GM18858 (cell line): ENCODE results near the gene ZNF598.

ENCODE experiments used
- ATAC-seq: cut with Tn5 transposase; IDR thresholded peaks from one replicate; pipeline ENCODE4 v1.9.1; 2021; ENCODE audit not compliant: unreplicated experiment

The ZNF598 gene

DNA sequence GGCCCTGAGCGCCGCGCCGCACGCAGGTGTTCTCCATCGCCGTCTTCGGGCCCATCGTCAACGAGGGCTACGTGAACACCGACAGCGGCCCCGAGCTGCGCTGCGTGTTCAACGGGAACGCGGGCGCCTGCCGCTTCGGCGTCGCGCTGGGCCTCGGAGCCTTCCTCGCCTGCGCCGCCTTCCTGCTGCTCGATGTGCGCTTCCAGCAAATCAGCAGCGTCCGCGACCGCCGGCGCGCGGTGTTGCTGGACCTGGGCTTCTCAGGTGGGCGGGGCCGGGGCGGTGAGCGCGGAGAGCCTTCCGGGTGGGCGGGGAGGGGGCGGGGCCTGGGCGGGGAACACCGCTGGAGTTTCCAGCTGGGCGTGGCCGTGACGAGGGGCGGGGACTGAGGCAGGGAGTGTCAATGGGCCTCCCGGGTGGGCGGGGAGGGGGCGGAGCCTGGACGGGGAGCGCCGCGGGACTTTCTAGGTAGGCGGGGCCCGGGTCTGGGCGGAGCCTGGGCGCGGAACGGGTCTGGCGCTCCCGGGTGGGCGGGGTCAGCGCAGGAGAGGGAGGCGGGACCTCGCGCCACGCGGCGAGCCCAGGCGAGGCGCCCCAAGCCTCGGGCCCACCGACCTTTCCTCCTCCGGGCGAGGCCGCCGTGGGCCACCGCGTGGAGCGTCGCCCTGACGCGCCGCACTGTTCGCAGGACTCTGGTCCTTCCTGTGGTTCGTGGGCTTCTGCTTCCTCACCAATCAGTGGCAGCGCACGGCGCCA lies 17.5 kb downstream of the ZNF598 start:
- no peak for ATAC-seq

DNA sequence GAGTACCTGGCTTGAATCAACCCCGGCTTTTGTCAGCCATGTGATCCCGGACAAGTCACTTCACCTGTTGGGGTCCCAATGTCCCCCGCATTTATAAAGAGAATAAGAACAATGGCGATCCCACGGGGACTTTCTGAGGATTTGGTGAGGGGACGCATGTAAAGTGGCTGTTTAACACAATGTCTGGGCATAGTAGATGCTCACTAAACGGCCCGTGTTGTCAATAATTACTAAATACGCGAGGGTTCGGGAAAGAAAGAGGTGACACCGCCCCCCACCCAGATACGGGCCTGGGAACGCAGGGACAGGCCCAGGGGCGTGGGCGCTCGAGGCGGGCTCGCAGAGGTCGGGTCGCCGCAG lies 18.1 kb downstream of the ZNF598 start:
- ATAC-seq, result no peak

DNA sequence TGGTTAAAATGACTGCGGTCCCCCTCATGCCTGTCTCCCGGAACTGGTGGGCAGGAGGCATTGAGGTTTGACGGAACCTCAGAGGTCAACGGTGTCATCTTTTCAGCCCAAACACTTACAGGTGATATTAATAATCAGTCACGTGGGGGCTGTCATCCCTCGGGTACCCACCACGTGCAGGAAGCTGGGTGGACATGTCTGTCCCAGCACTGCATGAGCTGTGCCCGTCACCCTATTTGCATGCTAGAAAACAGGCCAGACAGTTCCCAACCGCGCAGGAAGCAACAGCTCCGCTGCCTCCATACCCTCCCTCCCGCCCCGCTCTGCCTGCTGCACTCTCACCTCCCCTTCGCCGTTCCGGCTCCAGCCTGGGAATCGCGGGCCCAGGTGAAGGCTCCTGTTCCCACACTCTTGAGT lies 18.5 kb downstream of the ZNF598 start:
- ATAC-seq, result no peak

DNA sequence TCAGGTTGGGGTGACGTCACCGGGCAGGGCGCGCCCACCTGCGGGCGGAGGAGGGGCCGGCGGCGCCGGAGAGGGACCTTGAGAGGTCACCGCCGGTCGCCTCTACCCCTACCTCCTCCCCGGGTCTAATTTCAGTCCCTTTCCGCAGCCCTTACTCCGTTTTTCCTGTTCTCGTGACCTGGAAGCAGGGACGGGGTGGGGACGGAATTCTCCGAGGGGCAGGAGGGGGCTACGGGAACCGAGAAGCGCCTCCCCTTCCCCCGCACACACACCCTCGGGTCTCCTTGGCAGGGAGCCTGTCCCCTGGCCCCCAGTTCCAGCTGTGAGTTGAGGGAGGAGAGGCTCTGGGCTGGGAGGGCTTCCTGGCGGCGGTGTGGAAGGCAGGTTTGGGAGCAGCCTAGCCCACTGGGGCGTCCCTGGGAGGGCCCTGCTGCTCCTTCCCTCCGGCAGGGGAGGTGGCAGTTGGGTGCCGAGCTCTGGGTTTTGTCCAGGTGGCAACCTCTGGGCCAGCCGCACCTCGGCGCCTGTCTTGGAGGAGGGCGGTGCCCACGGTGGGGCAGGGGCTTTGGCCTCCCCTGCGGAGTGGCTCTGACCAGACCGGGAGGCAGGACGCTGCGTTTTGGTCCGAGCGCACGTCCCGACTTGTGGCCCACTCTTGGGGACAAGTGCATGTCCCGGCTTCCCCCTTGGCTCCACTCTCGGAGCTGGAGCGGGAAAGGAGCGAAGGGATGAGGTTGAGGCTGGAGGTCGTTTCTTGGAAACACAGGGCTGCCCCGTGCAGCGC lies 19.1 kb downstream of the ZNF598 start:
- no peak for ATAC-seq

DNA sequence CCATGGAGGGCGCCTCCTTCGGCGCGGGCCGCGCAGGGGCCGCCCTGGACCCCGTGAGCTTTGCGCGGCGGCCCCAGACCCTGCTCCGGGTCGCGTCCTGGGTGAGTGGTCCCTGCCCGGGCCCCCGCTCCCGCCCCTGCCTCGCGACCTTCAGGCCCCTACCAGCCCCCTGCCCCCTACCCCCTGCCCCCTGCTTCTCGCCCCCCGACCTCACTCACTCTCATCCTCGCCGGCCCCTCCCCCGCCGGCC lies 19.6 kb downstream of the ZNF598 start:
- no peak for ATAC-seq

DNA sequence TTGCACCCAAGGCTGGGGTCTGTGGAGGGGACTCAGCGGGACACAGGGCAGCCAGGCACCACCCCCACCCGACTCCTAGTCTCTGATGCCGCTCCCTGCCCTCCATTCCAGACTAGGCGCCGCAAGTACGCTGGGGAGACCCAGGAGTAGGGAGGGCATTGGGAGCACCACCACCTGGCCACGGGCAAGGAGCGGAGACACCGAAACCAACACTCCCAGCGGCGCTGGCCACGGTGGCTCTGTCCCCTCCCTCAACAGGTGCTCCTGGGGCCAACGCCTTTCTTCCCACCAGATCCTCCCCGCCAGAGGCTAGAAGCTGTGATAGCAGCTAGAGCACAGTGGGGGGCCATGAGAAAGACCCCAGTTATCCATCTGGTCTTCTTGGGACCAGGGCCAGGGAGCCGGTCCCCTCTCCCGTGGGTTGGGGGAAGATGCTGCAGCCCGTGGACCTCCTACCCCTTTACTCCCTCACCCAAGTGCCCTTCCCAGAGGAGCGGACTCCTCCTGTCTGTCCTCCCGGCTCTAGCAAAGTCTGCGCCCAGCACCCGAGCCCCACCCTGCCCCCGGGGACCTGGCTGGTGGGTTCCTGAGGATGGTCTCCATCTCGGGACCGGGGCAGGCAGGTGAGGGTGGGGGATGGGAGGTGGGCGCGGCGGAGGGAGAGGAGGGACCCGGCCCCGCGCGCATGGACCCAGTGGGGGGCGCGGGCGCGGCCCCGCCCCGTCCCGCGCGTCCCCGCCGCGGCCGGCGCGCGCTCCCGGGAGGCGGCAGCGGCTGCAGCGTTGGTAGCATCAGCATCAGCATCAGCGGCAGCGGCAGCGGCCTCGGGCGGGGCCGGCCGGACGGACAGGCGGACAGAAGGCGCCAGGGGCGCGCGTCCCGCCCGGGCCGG lies 20.2 kb downstream of the ZNF598 start, which contains the start of gene SYNGR3:
Gene SYNGR3 (plus strand): TSS at position 762 of the 892 bp plus-strand sequence. CDS start 133 bp downstream, outside the sequence.
- no peak for ATAC-seq

DNA sequence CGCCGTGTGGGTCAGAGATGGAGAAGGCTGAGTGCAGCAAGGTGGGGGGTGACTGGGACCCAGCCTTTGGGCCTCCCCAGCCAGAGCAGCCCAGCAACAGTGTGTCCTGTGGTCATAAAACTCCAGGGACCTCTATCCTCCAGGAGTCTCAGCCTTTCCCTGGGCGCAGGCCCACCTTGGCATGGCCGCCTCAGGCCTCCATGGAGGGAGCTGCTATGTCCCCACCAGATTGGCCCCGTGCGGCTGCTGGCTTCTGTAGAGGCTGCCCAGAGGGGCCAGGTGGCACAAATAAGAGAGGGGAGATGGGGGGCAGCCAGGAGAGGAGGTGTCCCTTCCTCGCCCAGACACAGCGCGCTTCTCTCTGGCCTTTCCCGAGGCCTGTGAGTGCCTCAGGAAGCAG lies 22.4 kb downstream of the ZNF598 start:
- ATAC-seq, result no peak

DNA sequence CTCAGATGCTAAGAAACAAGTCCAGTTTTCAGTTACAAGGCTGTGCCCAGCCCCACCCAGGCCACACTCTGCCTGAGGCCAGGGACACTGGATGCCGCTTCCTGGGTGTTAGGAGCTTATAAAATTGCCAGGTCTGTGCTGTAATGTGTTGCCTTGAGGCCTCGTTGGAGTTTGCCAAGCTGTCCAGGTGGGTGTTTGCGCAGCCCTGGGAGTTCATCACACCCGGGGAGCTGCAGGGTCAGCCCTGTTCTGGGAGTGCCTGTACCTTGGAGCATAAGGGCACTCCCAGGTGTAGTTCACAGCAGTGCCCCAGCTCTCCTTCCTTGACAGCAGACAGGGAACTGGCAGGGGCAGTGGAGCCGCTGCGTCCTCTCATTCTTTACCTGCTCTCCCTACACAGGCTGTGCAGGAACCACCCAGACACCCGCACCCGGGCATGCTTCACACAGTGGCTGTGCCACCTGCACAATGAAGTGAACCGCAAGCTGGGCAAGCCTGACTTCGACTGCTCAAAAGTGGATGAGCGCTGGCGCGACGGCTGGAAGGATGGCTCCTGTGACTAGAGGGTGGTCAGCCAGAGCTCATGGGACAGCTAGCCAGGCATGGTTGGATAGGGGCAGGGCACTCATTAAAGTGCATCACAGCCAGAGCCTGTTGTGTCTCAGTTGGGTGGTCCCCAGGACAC lies 24.0 kb downstream of the ZNF598 start:
- no peak for ATAC-seq

DNA sequence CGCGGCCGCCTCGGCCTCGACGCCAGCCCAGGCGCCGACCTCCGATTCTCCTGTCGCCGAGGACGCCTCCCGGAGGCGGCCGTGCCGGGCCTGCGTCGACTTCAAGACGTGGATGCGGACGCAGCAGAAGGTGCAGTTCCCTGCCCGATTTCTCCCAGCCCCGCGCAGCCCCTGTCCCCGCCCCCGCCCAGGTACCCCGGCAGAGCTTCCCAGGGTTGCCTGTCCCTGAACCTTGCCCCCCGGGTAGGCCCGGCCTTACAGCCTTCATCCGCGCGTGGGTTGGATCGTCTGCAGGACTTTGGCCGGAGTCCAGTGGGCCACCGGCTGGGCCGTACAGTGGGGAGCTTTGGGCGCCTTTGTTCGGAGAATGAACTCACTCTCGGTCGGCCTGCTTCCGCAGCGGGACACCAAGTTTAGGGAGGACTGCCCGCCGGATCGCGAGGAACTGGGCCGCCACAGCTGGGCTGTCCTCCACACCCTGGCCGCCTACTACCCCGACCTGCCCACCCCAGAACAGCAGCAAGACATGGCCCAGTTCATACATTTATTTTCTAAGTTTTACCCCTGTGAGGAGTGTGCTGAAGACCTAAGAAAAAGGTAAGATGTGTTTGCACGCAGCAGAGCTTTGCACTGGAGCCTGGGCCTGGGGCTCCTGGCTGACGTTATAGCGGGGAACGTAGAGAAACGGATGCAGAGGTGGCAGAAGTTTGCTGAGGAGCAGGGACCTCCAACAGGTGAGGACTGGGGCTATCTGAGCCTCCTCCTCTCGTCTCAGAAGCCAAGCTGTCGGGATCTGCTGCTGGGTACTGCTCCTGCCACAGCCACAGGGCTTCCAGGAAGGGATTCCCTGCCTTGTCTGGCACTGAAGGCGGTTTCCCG lies 25.0 kb downstream of the ZNF598 start:
- no peak for ATAC-seq

DNA sequence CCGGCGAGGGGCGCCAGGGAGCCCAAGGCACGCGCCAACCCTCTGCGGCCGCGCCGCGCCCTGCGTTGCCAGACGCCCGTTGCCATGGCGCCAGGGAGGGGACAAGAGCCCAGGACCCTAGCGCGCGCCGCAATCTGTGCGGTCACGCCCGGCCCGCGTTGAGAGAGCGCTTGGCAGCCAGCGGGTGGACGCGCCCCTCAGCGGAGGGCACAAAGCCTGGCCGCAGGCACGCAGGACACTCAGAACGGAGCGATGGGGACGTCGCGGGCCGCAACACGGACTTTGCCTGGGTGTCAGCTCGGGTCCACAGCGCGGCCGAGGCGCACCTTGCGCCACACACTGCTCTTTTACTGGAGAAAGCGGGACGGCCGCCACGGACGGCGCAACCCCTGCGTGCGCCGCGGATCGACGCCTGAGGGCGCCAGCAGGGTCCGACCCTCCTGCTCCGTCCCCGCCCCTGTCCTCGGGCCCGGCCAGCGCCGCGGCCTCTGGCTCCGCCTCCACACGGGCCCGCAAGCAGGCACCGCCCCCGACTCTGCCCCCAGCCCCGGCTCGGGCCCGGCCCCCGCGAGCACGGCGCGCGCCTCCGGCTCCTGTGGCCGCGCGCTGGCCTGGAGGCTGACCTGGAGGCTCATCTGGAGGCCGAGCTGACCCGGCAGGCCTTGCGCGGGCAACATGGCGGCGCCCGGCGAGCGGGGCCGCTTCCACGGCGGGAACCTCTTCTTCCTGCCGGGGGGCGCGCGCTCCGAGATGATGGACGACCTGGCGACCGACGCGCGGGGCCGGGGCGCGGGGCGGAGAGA lies 25.9 kb downstream of the ZNF598 start, which contains the start of gene GFER:
Gene GFER (plus strand): TSS at position 650 of the 803 bp plus-strand sequence. CDS start 26 bp downstream, at position 676.
- ATAC-seq, result peak; percentile 58

DNA sequence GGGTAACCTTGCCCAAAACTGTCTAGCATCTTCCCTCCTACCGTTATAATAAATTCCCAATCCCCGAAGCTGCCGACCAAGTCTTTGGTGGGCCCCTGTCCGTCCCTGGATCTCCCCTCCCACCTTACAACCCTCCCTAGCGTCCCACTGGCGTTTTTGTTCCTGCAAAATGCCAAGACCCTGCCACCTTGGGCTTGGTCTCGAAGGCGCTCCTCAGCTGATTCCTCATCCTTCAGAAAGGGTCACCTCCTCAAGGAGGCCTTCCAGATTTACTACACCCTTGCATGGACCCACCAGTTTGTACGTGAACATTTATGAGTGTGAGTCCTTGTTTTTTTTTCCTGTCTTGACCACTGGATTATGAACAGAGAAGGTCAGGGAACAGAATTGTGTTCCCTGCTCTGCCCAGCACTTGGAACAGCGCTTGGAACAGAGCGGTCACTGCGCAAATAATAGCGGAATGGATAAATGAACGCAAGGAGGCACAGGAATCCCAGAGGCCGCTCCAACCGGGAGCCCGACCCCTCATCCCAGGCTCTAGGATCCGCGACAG lies 26.6 kb downstream of the ZNF598 start:
- no peak for ATAC-seq

DNA sequence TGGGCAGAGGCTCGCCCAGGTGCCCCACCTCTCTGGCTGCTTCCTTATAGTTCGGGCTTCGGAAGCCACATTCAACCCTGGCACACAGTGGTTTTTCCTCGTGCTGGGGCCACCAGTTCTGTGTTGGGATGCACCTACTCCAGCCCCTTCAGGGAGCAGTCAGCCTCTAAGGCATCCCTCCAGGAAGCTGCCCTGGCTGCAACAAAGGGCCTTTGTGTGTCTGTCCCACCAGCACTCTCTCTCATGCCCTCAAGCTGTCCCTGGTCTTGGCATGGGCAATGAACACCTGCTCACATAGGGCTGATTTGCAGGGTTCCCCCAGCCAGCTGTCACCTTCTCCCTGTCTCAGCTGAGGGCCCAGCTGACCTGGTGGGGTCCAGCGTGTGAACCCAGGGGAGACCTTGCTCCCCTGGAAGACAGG lies 27.6 kb downstream of the ZNF598 start:
- no peak for ATAC-seq

DNA sequence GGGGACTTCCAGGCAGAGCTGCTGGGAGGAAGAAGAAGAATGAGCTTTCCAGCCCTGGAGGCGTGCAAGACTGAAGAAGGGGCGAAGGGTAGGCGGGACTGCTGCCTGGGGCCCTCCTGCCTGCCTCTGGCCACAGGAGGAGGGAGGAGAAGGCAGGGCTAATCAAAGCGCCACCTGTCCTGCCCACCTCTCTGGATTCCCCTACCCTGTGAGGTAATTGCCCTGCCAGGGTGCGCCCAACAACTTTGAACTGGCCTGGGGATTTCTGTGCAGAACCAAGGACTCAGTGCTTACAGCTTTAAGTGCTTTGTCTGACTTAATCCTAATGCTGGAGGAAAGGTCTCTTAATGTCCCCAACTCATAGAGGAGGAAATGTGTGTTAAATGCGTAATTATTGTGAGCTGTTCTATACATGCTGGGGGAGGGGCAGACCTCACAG lies 28.2 kb downstream of the ZNF598 start, which contains the start of gene NOXO1:
Gene NOXO1 (minus strand): TSS at position 72 of the 439 bp plus-strand sequence. CDS start 290 bp downstream, outside the sequence.
- no peak for ATAC-seq

DNA sequence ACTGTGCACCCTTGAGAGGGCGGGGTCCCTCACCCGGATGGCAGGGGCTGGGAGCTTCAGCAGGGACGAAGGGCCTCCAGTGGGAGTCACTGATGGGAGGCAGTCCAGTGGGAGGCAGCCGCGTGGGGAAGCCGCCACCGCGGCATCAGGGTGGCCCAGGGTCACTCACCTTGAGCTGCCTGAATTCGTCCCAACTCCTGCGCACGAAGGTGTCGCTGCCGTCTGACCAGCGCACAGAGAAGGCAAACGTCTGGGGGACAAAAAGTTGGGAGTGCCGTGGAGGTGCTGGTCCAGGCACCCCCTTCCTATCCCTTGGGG lies 28.9 kb downstream of the ZNF598 start:
- ATAC-seq, result no peak

DNA sequence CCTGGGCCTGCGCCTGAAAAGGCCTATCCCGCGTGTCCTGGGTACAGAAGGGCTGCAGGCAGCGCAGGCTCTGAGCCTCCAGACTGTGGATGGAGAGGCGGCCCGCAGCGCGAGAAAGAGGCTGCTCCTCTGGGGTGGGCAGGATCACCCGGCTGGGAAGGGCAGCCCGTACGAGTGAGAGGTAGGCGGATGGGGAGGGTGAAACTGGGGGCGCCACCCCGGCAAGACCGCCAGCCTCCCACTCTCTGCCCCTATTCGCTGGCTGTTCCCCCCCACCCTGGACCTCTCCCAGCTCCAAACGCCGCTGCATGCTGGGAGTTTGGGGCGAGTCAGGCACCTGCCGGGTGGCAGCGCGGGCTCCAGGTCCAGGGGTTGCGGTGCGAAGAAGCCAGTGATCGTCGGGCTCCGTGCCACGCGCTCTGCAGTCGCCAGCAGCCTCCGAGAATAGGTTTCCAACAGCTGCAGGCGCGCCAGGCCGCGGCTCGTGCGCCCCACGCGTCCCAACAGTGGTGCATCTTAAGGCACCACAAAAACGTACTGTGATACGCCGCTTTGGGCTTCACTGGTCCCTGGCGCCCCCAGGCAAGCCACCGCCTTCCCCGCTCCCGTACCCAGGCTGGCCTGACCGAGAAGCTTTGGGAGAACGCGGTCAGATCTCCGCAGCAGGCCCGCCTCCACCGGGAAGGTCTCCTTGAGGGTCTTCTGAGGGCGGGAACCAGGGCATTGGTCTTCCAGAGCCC lies 29.4 kb downstream of the ZNF598 start:
- no peak for ATAC-seq

DNA sequence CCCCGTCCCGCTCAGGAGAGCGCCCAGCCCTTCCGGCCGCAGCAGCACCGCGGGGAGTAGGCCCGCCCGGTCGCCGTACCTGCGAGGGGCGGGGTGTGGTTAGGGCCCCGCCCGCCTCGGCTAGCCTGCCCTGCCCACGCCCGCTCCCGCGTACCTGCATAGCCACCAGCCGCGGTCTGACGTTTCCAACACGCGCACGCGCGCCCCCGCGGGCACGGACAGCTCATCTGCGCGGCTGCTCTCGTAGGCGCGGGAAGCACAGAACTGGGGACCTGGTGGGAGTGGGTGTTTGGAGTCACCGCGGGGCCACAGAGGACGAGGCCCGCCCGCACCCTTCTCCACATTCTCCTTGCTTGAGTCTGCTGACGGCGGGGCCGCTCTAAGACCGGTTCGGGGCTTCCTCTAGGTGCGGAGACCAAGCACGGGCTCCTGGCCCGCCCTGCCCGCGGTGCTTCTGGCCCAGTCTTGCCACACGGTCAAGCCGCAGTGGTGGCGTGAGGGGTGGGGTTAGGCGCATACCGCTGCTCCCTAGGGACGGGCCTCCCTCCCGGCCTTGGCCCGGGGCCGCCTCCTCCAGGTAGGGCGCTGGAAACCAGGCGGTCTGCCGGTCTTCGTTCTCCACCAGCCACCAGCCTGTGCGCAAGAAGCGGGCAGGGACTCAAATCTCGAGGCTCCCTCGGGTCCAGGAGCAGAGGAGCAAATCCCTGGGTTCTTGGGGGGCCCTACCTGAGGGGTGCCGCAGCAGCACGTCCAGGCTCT lies 30.2 kb downstream of the ZNF598 start:
- ATAC-seq, result no peak

DNA sequence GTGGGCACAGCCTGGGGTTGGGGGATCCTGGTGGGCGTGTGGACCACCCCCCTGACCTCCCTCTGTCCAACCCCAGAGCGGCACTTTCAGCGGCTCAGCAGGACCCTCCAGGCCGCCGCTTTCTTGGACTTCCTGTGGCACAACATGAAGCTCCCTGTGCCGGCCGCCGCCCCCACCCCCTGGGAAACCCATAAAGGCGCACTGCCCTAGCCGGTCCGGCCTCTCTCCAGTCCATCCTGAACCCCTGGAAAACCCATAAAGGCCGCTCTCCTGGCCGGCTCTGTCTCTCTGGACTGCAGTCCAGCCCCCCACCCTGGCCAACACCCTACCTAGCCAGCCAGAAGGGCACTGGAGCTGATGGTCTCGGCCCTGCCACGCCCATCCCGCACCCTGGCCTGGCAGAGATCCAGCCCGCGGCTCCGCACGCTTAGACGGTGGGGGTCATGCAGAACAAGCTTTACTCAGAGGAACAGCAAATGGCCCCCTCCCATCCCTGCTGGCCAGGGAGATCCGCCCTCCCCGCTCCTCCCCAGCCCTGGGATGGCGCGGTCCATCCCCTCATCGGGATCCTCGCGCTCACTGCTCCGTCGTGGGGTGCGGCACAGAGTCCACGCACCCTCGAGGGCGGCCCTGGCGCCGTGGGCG lies 31.0 kb downstream of the ZNF598 start:
- ATAC-seq, result no peak
